RWPE2 (cell line): ENCODE results near the gene PLEKHM3.

ENCODE experiments used
- ATAC-seq: fragments of 200-7000 bp; cut with Tn5 transposase; 3 replicates; pipeline ENCODE4 v1.9.1; 2021; ENCODE audit warnings: low read depth
- DNase-seq: peaks from one replicate; pipeline ENCODE4 v3.0.0-alpha.2; 2020; ENCODE audit warnings: low spot score
- H3K27ac ChIP-seq: fragments of 450-650 bp; 2 replicates; pipeline ENCODE4 v1.5.1; 2017; ENCODE audit warnings: mild to moderate bottlenecking; ENCODE audit not compliant: poor library complexity, severe bottlenecking
- H3K27me3 ChIP-seq: fragments of 250-450 bp; sonication (Bioruptor Pico); 2 replicates; pipeline ENCODE4 v1.5.1; 2021; ENCODE audit warnings: mild to moderate bottlenecking, moderate library complexity; ENCODE audit not compliant: insufficient read depth, poor library complexity, severe bottlenecking
- H3K36me3 ChIP-seq: fragments of 250-450 bp; sonication (Bioruptor Pico); 2 replicates; pipeline ENCODE4 v1.5.1; 2020; ENCODE audit warnings: low read depth, mild to moderate bottlenecking, moderate library complexity
- H3K4me1 ChIP-seq: fragments of 250-450 bp; sonication (Bioruptor Pico); 2 replicates; pipeline ENCODE4 v1.5.1; 2021; ENCODE audit warnings: mild to moderate bottlenecking, moderate library complexity; ENCODE audit not compliant: insufficient read depth, poor library complexity, severe bottlenecking
- H3K4me3 ChIP-seq: fragments of 250-450 bp; sonication (Bioruptor Pico); 2 replicates; pipeline ENCODE4 v1.5.1; 2021; ENCODE audit warnings: mild to moderate bottlenecking, moderate library complexity; ENCODE audit not compliant: severe bottlenecking
- H3K9me3 ChIP-seq: fragments of 250-450 bp; sonication (Bioruptor Pico); 2 replicates; pipeline ENCODE4 v1.5.1; 2021; ENCODE audit warnings: mild to moderate bottlenecking, moderate library complexity; ENCODE audit not compliant: severe bottlenecking
- CTCF ChIP-seq: fragments of 450-650 bp; IDR thresholded peaks from one replicate; pipeline ENCODE4 v1.5.1; 2017; ENCODE audit warnings: mild to moderate bottlenecking, moderate library complexity; ENCODE audit not compliant: poor library complexity, severe bottlenecking

The PLEKHM3 gene

GRCh38 chr2:207926133-207926988 is 99.0 kb downstream of the PLEKHM3 start:
- H3K27ac ChIP-seq = no peak overlapping the region

GRCh38 chr2:207925601-207926000 is 99.7 kb downstream of the PLEKHM3 start:
- Histone ChIP-seq H3K4me3 (no peak overlapping the region), H3K4me1 (peaks cover 2% of the 10 kb centered on the region), H3K27ac (no peak overlapping the region), H3K36me3 (no peaks in the 10 kb centered on the region), H3K27me3 (no peaks in the 10 kb centered on the region), H3K9me3 (no peaks in the 10 kb centered on the region)
- ATAC-seq (no peak), DNase-seq (no peak)
- TF ChIP-seq CTCF = no peak

More at GRCh38 chr2:207926133-207926988, 99.0 kb downstream of the PLEKHM3 start:
- Histone ChIP-seq H3K27me3 (no peaks in the 10 kb centered on the region), H3K9me3 (peaks cover 2% of the 10 kb centered on the region), H3K4me1 (peaks cover 9% of the 10 kb centered on the region), H3K4me3 (no peak overlapping the region), H3K36me3 (no peaks in the 10 kb centered on the region)
- no peak for DNase-seq
- 0 out of 3 replicates have a peak, but pooled peaks have one; percentile 14 for ATAC-seq
- TF ChIP-seq CTCF = no peak

- DNase-seq (no peak), ATAC-seq (no peak)
- Histone ChIP-seq H3K27me3 (no peaks in the 10 kb centered on the region), H3K4me1 (no peaks in the 10 kb centered on the region), H3K9me3 (no peaks in the 10 kb centered on the region), H3K4me3 (no peak overlapping the region), H3K36me3 (no peaks in the 10 kb centered on the region), H3K27ac (no peak overlapping the region)
- TF ChIP-seq CTCF = no peak
These were observed 103.7 kb downstream of the PLEKHM3 start for GRCh38 chr2:207921606-207922005.

- H3K36me3 ChIP-seq = no peaks in the 10 kb centered on the region
- ATAC-seq (no peak), DNase-seq (no peak)
- H3K4me3 ChIP-seq = no peak overlapping the region
- H3K27ac ChIP-seq = no peak overlapping the region
- H3K9me3 ChIP-seq = no peaks in the 10 kb centered on the region
- H3K4me1 ChIP-seq = no peaks in the 10 kb centered on the region
- no peak for TF ChIP-seq CTCF
- H3K27me3 ChIP-seq = no peaks in the 10 kb centered on the region
These were observed 104.6 kb downstream of the PLEKHM3 start for GRCh38 chr2:207920721-207921120.

- Histone ChIP-seq H3K27ac (no peak overlapping the region), H3K27me3 (no peaks in the 10 kb centered on the region), H3K4me3 (no peak overlapping the region), H3K36me3 (no peaks in the 10 kb centered on the region), H3K4me1 (no peaks in the 10 kb centered on the region), H3K9me3 (no peaks in the 10 kb centered on the region)
- no peak for TF ChIP-seq CTCF
- ATAC-seq (no peak), DNase-seq (no peak)
These were observed 105.0 kb downstream of the PLEKHM3 start for GRCh38 chr2:207920321-207920720.
